Activated CD4-positive, alpha-beta T cell treated with anti-CD3 and anti-CD28 coated beads, Interleukin-2, amount 50 U/mL, for 24 hours (primary cell): ENCODE results near the gene MAD2L2.

Experiments
- DNase-seq, 2 donors: peaks; one replicate each; pipeline ENCODE4 v3.0.0-alpha.2; 2020; ENCODE audit warnings: low read depth in 1 of 2, low spot score in 1 of 2

MAD2L2 gene

DNA sequence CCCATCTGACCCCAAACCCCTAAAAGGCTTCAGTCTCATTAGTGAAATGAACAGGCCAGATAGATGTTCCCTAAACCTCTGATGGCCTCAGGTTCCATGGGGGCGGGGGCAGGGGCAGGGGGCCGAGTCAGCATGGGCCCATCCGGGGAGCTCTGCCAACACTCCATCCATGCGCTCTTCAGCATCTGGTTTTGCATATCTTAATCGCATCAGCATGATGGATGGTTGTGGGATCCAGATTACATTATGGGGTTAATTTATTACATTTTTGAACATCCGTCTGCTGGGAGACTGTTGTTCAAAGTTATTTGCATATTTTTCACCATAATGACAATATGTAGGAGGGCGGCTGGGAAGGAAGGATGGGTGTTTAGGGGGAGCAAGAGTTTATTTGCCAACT is 3.1 kb upstream of the MAD2L2 start:
- no peak for DNase-seq

DNA sequence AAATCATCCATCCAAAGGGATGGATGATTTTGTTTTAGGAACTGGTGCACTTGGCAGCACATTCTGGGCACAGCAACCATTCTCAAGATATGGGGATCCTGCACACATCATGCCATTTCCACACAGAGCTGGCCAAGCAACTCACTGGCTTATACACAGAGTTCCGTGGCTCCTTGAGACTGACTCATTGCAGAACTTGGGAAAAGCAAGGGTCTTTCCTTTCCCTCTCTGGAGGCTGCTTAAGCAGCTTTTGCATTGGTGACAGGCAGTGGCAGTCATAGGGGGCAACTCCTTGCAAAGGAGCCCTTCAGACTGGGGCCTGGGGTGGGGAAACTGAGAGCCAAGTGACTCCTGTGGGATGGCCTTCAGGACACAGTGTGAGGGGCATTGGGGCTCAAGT is 1.9 kb upstream of the MAD2L2 start:
- DNase-seq = no peak

DNA sequence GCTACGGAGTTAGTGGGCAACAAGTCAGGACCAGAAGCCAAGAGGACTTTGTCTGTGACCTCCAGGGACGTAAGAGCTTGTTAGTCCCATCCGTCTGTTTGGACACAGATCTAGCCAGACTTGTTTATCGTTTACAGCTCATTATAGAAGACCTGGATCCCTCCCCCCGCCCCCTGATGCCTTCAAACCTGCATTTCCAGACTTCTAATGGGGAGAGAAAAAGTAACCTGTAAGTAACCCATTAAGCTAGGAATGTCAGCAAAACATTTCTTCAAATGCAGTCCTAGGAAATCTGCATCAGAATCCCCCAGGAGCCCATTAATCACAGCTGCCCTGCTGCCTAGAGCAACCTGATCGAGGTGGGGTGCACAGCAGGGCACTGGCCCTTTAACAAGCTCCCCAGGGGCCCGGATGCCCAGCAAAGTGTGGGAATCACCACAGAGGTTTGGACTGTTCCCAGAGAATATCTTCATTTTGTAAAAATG is 1.4 kb upstream of the MAD2L2 start:
- no peak for DNase-seq

DNA sequence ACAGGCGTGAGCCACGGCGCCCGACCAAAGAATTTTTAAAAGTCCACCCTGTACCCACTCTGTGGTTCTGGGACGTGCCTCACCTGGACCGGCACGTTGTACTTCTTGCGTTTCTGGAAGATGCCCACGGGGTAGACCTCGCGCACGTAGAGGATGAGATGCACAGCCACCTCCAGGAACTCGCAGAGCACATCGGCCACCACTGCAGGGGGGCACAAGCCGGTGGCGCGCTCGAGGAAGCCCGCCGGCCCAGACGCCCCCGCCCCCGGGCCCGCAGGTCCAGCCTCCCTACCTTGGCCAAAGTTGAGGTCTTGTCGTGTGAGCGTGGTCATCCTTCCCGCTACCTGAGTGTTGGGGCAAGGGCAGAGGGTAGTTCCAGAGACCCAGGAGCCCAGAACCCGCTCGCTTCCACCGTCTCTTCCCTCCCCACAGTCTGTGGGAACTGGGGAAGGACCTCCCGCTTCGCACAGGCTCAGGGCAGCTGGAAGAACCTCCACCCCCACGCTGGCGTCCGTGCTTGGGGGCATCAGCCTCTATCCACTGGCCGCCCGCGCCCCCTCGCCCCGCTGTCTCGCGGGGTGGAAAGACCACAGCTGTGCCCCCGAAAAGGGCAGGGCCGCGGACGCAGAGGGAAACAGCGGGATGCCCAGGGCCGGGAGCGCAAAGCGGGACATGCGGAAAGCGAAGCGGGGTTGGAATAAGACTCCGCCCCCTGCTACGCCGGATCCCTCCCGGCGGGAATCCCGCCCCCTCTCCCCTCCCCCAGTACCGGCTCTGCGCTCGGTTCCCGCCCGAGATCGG is 478 bp downstream of the MAD2L2 start:
- DNase-seq = no peak

DNA sequence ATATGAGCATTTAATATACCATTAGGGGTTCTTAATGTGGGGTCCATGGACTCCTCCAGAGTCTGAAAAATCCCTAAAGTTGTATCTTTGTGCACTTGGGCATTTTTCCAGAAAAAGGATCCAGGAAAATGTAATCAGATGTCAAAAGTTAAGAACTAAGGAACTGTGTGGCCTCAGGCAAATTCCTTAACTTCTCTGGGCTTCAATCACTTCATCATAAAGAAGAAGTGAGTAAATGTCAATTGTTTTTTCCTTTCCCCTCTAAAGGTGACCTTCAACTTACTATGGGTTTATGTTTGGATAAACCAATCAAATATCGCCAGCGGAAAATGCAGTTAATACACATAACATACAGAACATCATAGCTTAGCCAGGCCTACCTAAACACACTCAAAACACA is 2.5 kb downstream of the MAD2L2 start:
- DNase-seq = no peak

DNA sequence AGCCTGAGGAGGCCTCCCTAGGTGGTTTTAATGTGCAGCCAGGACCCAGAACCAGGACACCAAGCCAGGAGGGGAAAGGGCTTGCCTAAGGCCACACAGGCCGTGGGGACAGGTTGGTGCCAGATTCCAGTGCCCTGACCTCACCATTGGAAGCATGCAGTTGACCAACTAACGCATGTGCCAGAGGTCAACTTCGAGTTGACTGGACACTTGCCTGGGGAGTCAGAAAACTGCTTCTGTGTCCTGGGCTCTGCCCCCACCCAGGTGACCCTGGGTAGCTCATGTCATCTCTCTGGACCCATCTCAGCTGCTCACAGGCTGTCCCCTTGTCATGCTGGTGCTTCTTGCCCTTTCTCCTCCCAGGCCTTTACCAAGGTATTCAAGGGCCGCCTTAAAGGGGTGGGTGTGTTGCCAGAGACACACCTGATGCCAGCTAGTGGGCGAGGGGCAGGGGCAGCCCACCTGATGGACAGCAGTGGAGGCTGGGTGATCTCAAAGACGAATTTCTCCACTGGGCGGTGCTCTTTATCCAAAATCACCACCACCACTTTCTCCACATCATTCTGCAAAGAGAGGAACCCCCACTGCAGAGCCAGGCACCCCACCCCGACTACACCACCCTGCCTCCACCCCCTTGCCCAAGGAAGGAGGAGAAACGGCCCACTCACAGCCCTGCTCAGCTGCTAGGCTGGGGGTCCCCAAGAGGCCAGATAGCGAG is 4.4 kb downstream of the MAD2L2 start:
- no peak for DNase-seq

DNA sequence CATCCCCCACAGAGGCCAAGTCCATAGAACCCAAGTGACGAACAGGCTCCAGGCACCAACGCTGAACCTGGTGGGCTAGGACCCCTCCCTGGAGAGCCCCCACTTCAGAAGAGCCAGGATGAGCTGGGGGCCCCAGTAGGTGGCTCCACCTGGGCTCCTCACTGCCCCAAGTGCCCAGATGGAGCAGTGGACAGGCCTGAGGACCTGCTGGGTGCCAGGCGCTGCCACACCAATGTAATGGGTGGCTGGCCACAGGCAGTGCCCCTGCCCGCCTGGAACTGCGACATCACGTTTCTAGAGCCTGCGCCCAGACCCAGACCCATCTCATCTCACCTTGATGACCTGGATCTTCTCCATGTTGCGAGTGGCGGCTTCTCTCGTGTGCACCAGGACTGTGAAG is 5.6 kb downstream of the MAD2L2 start:
- DNase-seq = no peak

DNA sequence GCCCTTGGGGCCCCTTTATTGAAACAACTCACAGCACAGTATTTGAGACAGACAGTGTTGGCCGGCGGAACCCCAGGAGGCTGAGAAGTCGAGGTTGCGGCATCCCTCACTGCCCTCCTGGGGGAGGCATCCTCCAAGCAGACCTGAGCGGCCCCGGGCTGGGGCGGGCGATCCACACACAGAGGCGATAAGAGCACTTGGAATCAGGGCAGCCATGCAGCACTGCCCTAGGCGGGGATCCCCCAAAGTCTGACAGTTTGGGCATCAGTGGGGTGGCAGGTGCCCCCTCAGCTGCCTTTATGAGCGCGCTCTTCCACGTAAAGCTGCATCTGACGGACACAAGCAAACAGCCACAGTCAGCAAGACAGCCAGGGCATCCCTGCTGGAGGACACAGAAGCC is 6.5 kb downstream of the MAD2L2 start:
- DNase-seq = no peak

DNA sequence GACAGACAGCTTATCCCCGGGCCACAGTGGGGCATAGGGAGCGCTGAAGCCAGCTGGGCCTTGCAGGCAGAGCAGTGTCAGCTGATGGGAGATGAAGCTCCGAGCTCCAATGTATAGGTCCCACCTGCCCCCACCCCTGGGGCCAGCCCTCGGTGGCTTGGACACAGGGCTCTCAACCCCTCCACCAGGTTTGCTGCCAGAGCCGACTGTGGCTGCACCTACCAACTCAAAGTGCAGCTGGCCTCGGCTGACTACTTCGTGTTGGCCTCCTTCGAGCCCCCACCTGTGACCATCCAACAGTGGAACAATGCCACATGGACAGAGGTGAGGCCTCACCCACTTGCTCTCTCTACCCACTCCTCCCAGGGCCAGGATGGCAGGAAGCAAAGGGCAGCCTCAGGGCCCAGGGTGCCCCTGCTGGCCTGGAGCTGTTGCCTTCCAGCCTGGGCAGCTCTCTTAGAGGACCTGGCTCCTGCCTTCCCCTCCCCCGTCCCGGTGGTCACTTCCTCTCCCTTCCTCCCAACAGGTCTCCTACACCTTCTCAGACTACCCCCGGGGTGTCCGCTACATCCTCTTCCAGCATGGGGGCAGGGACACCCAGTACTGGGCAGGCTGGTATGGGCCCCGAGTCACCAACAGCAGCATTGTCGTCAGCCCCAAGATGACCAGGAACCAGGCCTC is 7.7 kb downstream of the MAD2L2 start:
- no peak for DNase-seq

DNA sequence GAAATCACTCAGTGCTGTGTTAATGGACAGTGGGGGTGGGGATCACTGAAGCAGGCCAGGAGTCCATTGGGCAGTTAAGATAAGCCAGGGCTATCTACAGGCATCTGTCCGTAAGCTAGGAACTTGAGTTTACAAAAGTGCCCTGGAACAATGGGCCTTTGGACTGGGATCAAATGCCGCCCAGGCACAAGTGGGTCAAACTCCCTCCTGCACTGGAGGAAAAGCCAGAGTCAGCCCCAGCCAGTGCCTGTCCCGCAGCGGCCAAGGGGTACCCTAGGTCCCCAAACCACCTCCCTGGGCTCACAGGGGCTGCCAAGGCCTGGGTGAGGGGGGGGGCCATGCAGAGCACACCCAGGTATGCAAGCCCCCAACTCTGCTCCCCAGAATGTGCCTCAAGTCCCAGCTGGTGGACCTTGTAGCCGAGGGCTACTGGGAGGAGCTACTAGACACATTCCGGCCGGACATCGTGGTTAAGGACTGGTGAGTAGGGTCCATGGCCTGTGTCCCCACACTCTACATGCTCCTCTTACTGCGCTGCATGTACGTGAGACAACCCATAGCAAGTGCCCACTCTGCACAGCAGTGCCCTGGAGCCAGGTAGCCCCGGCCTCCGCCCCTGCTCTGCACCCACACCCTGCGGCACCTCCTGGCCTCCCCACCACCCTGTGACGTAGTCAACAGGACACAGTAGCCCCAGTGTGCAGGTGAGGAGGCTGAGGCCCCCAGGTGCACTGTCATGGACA is 9.2 kb downstream of the MAD2L2 start:
- no peak for DNase-seq

DNA sequence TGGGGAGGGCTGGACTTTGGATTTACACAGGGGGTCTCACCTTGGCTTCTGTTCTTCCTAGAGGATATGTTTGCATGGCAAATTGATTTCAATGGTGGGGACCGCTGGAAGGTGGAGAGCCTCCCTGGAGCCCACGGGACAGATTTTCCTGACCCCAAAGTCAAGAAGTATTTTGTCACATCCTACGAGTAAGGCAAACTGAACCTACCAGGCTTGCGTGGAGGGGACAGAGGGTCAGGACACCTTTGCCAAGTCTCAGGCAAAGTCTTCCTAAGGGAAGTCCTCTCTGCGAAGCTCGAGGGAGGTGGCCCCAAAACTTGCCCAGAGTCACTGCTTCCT is 9.8 kb downstream of the MAD2L2 start:
- no peak for DNase-seq

DNA sequence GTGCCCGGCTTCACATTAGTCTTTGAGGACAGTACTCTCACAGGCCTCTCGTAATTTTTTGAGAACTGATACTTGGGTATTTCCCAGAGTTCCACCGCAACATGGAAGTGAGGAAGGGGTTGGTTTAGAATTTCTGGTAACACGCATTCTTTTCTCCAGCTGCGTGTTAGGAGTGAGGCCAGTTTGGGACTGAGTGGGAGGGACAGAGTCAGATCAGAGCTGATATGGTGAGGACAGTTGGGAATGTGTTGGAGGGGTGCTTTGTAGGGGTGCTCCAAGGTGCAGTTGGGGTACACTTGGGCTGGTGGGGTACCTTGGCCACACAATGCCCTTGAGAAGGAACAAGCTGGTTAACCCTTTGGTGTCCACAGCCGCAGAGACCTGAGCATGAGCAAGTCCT is 10.2 kb downstream of the MAD2L2 start:
- DNase-seq = no peak

DNA sequence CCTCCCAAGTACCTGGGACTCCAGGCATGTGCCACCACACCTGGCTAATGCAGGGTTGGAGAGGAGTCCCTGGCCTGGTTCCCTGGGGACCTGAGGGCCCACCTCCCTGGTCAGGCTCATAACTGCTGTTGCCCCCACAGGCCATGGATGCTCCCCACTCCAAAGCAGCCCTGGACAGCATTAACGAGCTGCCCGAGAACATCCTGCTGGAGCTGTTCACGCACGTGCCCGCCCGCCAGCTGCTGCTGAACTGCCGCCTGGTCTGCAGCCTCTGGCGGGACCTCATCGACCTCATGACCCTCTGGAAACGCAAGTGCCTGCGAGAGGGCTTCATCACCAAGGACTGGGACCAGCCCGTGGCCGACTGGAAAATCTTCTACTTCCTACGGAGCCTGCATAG is 12.4 kb downstream of the MAD2L2 start:
- no peak for DNase-seq

DNA sequence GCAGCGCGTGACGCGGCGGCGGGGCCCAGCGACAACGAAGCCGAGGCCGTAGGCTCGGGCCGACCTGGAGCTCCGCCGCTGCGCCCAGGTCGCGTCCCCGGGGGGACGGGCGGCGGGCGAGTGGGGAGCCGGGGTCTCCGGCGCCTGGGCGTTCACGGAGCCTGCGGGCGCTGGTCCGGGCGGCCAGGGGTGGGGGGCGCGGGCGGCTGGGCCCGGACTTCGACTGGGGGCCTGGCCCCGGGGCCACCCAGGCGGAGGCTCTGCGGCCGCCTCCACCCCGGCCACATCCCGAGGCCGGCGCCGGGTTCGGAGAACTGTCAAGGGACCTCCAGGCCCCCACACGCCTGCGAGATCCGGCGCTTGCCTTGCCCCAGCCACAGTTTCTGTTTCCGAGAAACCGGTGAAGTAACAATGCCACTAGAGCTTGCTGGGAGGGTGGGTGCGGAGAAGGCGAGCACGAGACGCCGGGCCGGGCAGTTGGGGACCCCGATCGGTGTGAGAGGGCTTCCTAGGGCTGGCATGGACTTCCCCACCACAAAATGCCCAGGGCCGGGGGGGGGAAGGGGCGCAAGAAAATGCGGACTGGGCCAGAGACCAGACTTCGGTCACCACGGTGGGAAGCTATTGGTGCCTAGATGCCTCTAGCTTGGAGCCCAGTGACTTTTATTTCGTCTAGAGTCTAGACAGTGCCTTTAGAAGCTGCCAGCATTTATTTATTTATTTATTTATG is 16.4 kb downstream of the MAD2L2 start:
- DNase-seq = peak in 1 of 2 donors; percentile 29

DNA sequence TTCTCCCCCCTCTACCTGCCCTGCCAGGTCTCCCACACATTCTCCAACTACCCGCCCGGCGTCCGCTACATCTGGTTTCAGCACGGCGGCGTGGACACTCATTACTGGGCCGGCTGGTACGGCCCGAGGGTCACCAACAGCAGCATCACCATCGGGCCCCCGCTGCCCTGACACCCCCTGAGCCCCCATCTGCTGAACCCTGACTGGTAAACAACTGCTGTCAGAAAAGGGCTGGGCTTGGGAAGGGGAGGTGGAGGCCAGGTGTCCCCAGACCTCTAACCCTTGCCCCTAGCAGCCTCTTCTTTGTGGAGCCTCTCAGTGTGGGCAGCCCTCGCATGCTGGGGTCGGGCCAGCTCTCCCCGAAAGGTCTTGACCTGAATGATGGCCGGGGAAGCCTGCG is 19.8 kb downstream of the MAD2L2 start:
- DNase-seq = no peak

DNA sequence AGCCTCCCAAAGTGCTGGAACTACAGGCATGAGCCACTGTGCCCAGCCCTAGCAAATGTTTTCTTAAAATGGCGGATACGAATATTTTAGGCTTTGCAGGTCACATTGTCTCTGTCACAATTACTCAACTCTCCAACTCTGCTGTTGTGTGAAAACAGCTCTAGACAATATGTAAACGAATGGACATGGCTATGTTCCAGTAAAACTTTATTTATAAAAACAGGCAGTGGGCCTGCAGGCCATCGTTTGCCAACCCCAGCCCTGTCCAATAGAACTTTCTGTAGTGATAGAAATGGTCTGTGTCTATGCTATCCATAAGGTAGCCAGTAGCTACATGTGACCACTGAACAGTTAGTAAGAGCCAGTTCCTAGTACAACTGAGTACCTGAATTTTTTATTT is 21.2 kb downstream of the MAD2L2 start:
- no peak for DNase-seq

DNA sequence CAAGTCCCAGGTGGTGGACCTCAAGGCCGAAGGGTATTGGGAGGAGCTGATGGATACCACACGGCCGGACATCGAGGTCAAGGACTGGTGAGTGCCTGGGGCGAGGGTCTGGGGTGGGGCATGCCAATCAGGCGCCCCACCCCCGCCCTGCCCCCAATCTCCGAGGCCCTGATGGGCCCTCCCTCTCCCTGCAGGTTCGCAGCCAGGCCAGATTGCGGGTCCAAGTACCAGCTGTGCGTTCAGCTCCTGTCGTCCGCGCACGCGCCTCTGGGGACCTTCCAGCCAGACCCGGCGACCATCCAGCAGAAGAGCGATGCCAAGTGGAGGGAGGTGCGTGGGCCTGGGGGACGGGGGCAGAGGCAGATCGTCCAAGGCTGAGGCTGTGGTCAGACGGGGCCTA is 22.4 kb downstream of the MAD2L2 start:
- no peak for DNase-seq

DNA sequence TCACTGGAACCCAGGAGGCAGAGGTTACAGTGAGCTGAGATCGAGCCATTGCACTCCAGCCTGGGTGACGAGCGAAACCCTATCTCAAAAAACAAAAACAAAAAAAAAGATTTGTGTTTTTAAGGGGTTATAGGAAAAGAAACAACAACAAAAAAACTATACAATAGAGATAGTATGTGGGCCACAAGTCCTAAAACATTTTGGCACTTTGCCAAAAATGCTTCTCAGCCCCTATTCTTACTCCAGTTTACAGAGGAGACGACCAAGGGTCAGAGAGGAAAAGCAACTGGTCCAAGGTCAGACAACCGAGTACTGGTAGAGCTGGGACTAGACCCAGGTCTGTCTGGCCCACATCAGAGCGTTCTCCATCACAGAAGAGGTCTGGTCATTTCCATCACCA is 23.3 kb downstream of the MAD2L2 start:
- no peak for DNase-seq

DNA sequence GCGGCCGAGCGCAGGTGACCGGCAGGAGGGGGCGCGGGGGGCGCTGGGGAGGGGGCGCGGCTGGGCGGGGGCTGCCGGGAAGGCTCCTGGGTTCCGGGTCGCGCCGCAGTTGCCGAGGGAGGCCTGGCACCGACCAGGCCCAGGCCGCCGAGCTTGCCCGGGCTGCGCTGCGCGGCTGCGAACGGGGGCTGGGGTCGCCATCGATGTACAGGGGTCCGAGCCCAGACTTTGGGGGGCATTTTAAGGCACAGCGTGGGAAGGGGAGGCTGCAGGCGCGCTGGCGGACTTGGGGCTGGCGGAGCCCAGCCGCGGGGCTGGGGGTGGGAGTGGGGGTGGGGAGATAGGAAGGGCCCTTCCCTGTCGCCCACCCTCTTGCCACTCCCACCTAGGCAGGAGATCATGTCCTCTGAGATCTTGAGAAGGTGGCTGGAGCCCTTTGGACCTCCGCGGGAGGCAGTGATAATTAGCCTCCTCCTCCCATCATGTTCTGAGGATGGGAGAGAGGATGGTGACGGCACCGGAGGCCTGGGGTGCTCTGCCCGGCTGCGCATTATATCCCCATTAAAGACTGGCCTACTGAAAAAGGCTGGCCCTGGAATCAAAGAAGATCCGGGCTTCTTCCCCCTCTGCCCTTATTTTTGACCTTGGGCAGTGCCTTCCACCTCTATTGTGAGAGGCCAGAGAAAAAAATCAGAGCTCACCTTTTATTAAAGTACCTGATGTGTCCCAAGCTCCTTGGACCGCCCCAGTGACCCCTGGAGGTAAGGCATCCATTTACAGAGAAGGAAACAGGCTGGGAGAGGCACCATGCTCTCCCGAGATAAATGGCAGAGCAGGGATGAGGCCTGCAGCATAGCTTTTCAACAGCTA is 25.8 kb downstream of the MAD2L2 start:
- DNase-seq = no peak
